GM23248 (cell line): ENCODE results near the gene FCRL2. TPM values are rescaled to one million over a fixed set of nuclear protein-coding genes. Genes with fewer than 3 reads are reported as not detected.

Experiments used
- DNase-seq: peaks from one replicate; pipeline ENCODE4 v3.0.0-alpha.2; 2015
- H2AFZ ChIP-seq: fragments of 200-600 bp; sonication (generic); 2 replicates; pipeline ENCODE4 v1.6.1; 2016; ENCODE audit warnings: antibody characterized with exemption
- H3F3A ChIP-seq: fragments of 200-600 bp; sonication (generic); 2 replicates; pipeline ENCODE4 v1.6.1; 2016; ENCODE audit warnings: mild to moderate bottlenecking, antibody characterized with exemption, mixed run types; ENCODE audit not compliant: insufficient read depth
- H3K27ac ChIP-seq: fragments of 200-600 bp; sonication (generic); 2 replicates; pipeline ENCODE4 v1.5.1; 2016; ENCODE audit warnings: mild to moderate bottlenecking
- H3K27me3 ChIP-seq: fragments of 200-600 bp; sonication (generic); replicated peaks from 2 replicates; pipeline ENCODE4 v1.6.1; 2016; ENCODE audit warnings: mild to moderate bottlenecking; ENCODE audit not compliant: insufficient read depth
- H3K36me3 ChIP-seq: fragments of 200-600 bp; sonication (generic); 2 replicates; pipeline ENCODE4 v1.6.1; 2016; ENCODE audit warnings: low read depth, mild to moderate bottlenecking
- H3K4me1 ChIP-seq: fragments of 200-600 bp; sonication (generic); 2 replicates; pipeline ENCODE4 v1.6.1; 2016; ENCODE audit warnings: mild to moderate bottlenecking; ENCODE audit not compliant: insufficient read depth
- H3K4me2 ChIP-seq: fragments of 200-600 bp; sonication (generic); one replicate; pipeline ENCODE4 v1.6.1; 2016; ENCODE audit warnings: mild to moderate bottlenecking; ENCODE audit not compliant: unreplicated experiment
- H3K4me3 ChIP-seq: fragments of 200-600 bp; sonication (generic); 2 replicates; pipeline ENCODE4 v1.5.1; 2016; ENCODE audit warnings: mild to moderate bottlenecking
- H3K79me2 ChIP-seq: fragments of 200-600 bp; sonication (generic); 2 replicates; pipeline ENCODE4 v1.6.1; 2016; ENCODE audit warnings: mild to moderate bottlenecking; ENCODE audit not compliant: insufficient read depth
- H3K9ac ChIP-seq: fragments of 200-600 bp; sonication (generic); 2 replicates; pipeline ENCODE4 v1.6.1; 2016; ENCODE audit warnings: mild to moderate bottlenecking
- H3K9me2 ChIP-seq: fragments of 200-600 bp; sonication (generic); 2 replicates; pipeline ENCODE4 v1.6.1; 2016; ENCODE audit warnings: mixed run types, mild to moderate bottlenecking, moderate library complexity; ENCODE audit not compliant: insufficient read depth
- H3K9me3 ChIP-seq: fragments of 200-600 bp; sonication (generic); one replicate; pipeline ENCODE4 v1.6.1; 2017; ENCODE audit warnings: low read depth
- H4K20me1 ChIP-seq: fragments of 200-600 bp; sonication (generic); 2 replicates; pipeline ENCODE4 v1.6.0; 2016; ENCODE audit not compliant: insufficient read depth
- EZH2 ChIP-seq: fragments of 200-600 bp; sonication (generic); IDR thresholded peaks from 2 replicates; pipeline ENCODE4 v1.6.1; 2018; ENCODE audit warnings: antibody characterized with exemption, mild to moderate bottlenecking; ENCODE audit not compliant: insufficient read depth, poor library complexity, severe bottlenecking
- EZH2phosphoT487 ChIP-seq: fragments of 200-600 bp; sonication (generic); IDR thresholded peaks from 2 replicates; pipeline ENCODE4 v1.6.1; 2018; ENCODE audit warnings: antibody characterized with exemption, moderate library complexity, mild to moderate bottlenecking, low read depth; ENCODE audit not compliant: insufficient read depth
- WGBS, 2 experiments: methylation state at CpG; one replicate each; pipeline ENCODE4 v1.1.6; 2015 to 2017; ENCODE audit warnings: low lambda C conversion rate in 2 of 2, low coverage in 1 of 2; ENCODE audit errors: missing lambda C conversion rate in 2 of 2; 5-methylcytosine and 5-hydroxymethylcytosine counted together
- in situ Hi-C: fragments of 300-500 bp; cut with MboI; formaldehyde crosslinking; loops from 2 replicates; pipeline ENCODE4 v1.15.0; 2020
- polyA plus RNA-seq: library from polyadenylated mRNA; unstranded; fragments of >200 nt; fragmentation: Nextera tagmentation; extraction: Ambion mirVana; gene quantifications from 2 replicates; pipeline ENCODE4 v1.2.1, GENCODE V29; 2016
- total RNA-seq: library from RNA; depleted of rRNA; stranded (reverse); fragments of >200 nt; shearing (Covaris generic); gene quantifications from 2 replicates; pipeline ENCODE4 v1.2.3, GENCODE V29; 2014

The FCRL2 gene
- total and polyA plus RNA-seq, 2 experiments from 2014 or later = not detected

DNA sequence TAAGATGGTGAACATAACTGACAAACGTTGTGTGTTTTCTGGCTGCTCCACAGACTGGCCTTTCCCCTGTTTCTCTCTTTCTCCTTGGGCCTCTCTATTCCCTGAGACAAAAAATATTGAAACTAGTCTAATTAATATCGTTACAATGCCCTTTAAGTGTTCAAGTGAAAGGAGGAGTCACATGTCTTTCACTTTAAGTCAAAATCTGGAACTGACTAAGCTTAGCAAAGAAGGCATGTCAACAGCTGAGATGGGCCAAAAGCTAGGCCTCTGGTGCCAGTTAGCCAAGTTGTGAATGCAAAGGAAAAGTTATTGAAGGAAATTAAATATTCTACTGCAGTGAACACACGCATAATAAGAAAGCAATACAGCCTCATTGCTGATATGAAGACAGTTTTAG is 44.2 kb downstream of the FCRL2 start:
- in situ Hi-C loops = no loop called here
- Histone ChIP-seq H3K9me2 (no peaks in the 10 kb centered on the region), H3K4me1 (no peaks in the 10 kb centered on the region), H2AFZ (no peak overlapping the region), H3K9me3 (no peaks in the 10 kb centered on the region), H4K20me1 (no peaks in the 10 kb centered on the region), H3K79me2 (no peaks in the 10 kb centered on the region), H3K36me3 (no peaks in the 10 kb centered on the region), H3K4me3 (no peak overlapping the region), H3F3A (no peaks in the 10 kb centered on the region), H3K4me2 (no peak overlapping the region), H3K27me3 (no peaks in the 10 kb centered on the region), H3K9ac (no peak overlapping the region), H3K27ac (no peak overlapping the region)
- 2 to 4% methylated on average over 3 of the region's 3 CpGs for WGBS, 2 experiments
- TF ChIP-seq EZH2phosphoT487 (no peak), EZH2 (no peak)
- DNase-seq = no peak

DNA sequence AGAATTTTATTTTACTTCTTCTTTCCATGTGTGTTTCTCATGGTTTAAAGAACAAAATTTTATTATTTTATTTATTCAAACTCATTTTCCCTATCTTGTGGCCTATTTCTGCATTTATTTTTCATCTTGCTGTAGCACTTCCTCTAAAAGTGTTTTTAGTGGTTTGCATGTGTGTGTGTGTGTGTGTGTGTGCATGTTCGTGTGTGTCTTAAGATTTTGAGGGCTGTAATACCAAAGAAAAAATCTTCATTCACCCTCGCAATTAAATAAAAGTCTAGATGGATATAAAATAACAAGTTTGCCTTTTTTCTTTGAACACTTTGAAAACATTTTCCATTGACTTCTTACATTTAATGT is 51.7 kb downstream of the FCRL2 start:
- WGBS, 2 experiments = 10 to 13% methylated on average over 2 of the region's 2 CpGs
- TF ChIP-seq EZH2phosphoT487 (no peak), EZH2 (no peak)
- in situ Hi-C loops = no loop called here
- H3F3A ChIP-seq = no peaks in the 10 kb centered on the region
- H2AFZ ChIP-seq = no peak overlapping the region
- no peaks in the 10 kb centered on the region for H3K27me3 ChIP-seq
- no peak overlapping the region for H3K9ac ChIP-seq
- H3K9me3 ChIP-seq = no peaks in the 10 kb centered on the region
- no peak overlapping the region for H3K27ac ChIP-seq
- H3K4me2 ChIP-seq = no peak overlapping the region
- H4K20me1 ChIP-seq = no peaks in the 10 kb centered on the region
- H3K4me3 ChIP-seq = no peak overlapping the region
- no peaks in the 10 kb centered on the region for H3K4me1 ChIP-seq
- H3K36me3 ChIP-seq = no peaks in the 10 kb centered on the region
- H3K9me2 ChIP-seq = no peaks in the 10 kb centered on the region
- DNase-seq = no peak
- no peaks in the 10 kb centered on the region for H3K79me2 ChIP-seq

DNA sequence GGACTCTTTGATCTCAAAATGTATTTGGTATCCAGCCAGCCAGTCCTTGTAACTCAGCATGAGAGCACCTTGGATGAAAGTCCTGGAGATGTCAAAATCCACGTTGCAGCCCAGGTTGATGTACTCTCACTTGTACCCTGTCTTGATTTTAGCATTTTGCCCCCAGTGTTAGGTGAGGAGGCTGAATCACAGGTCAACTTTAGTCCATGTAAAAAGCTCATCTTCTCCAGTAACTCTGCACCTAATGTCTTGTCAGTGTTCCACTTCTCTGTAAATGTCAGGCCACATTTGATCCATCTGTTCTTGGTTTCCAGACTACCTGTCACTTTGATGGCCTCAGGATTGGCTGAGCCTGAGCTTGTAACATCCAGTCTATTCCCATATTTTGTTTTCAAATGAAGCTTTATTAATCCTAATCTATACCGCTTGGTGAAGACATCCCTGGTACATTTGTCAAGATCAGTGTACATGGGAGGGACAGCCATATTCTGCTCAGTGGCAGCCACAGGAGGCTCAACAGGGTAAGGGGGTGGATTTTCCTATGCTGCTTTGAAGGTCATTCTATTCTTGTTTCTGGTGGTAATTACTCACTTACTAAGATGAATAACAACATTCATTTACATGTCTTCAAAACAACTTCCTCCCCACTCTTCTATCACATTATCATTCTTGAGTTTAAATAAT is 52.3 kb downstream of the FCRL2 start:
- H3K27ac ChIP-seq = no peak overlapping the region
- no peaks in the 10 kb centered on the region for H3K27me3 ChIP-seq
- no peak overlapping the region for H3K9ac ChIP-seq
- no peak for TF ChIP-seq EZH2
- no peak for TF ChIP-seq EZH2phosphoT487
- H3K79me2 ChIP-seq = no peaks in the 10 kb centered on the region
- no peak overlapping the region for H3K4me3 ChIP-seq
- H3K36me3 ChIP-seq = no peaks in the 10 kb centered on the region
- no peak overlapping the region for H2AFZ ChIP-seq
- in situ Hi-C loops = no loop called here
- no peaks in the 10 kb centered on the region for H3K9me2 ChIP-seq
- no peak overlapping the region for H3K4me2 ChIP-seq
- H3F3A ChIP-seq = no peaks in the 10 kb centered on the region
- no peaks in the 10 kb centered on the region for H4K20me1 ChIP-seq
- 29 to 43% methylated on average over 2 of the region's 2 CpGs for WGBS, 2 experiments
- no peak for DNase-seq
- H3K4me1 ChIP-seq = no peaks in the 10 kb centered on the region
- no peaks in the 10 kb centered on the region for H3K9me3 ChIP-seq

DNA sequence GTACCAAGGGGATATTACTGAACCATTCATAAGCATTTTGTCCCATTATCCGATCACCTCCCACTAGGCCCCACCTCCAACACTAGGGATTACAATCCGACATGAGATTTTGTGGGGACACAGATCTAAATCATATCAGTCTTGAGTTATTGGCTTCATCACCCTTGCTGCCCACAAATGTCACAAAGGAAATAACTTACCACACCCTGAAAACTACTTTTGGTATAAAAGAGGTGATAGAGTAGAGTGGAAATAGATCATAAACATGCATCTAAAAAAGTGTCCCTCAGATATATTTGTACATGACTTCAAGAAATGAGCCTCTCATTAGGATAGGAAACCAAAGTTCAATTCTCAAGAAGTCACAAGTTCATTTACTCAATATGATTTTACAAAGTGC is 53.8 kb downstream of the FCRL2 start:
- Histone ChIP-seq H3K36me3 (no peaks in the 10 kb centered on the region), H3K4me1 (no peaks in the 10 kb centered on the region), H3K27ac (no peak overlapping the region), H3K4me3 (no peak overlapping the region), H3K79me2 (no peaks in the 10 kb centered on the region), H3K9me2 (no peaks in the 10 kb centered on the region), H3K9ac (no peak overlapping the region), H3K27me3 (no peaks in the 10 kb centered on the region), H4K20me1 (no peaks in the 10 kb centered on the region), H2AFZ (no peak overlapping the region), H3K4me2 (no peak overlapping the region), H3K9me3 (no peaks in the 10 kb centered on the region), H3F3A (no peaks in the 10 kb centered on the region)
- DNase-seq = no peak
- in situ Hi-C loops = no loop called here
- WGBS, 2 experiments = 8 to 10% methylated on average over 2 of the region's 2 CpGs
- no peak for TF ChIP-seq EZH2phosphoT487
- no peak for TF ChIP-seq EZH2

DNA sequence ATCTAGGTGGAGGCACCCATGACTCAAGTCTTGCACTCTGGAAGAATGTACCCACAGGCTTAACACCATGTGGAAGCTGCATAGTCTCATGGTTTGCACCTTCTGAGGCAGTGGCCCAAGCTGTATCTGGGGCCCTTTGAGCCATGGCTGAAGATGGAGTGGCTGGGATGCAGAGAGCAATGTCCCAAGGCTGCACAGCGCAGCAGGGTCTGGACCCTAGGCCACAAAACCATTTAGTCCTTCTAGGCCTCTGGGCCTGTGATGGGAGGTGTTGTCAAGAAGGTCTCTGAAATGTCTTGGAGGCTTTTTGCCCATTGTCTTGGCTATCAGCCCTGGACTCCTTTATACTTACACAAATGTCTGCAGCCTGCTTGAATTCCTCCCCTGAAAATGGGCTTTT is 54.9 kb downstream of the FCRL2 start:
- H3K36me3 ChIP-seq = no peaks in the 10 kb centered on the region
- H4K20me1 ChIP-seq = no peaks in the 10 kb centered on the region
- H2AFZ ChIP-seq = no peak overlapping the region
- H3K9me2 ChIP-seq = no peaks in the 10 kb centered on the region
- H3K27me3 ChIP-seq = no peaks in the 10 kb centered on the region
- H3F3A ChIP-seq = no peaks in the 10 kb centered on the region
- WGBS, 2 experiments = 0 to 19% methylated on average over 1 of the region's 1 CpG
- no peak overlapping the region for H3K4me2 ChIP-seq
- no peaks in the 10 kb centered on the region for H3K4me1 ChIP-seq
- no peak for DNase-seq
- TF ChIP-seq EZH2phosphoT487 = no peak
- TF ChIP-seq EZH2 = no peak
- H3K9me3 ChIP-seq = no peaks in the 10 kb centered on the region
- H3K9ac ChIP-seq = no peak overlapping the region
- no peak overlapping the region for H3K4me3 ChIP-seq
- H3K79me2 ChIP-seq = no peaks in the 10 kb centered on the region
- no peak overlapping the region for H3K27ac ChIP-seq
- in situ Hi-C loops = no loop called here
